GM12878 (cell line): ENCODE results near the gene RCAN1. TPM values are rescaled to one million over a fixed set of nuclear protein-coding genes. Genes with fewer than 3 reads are reported as not detected.

Source experiments
- ATAC-seq: fragments of 200-7000 bp; cut with Tn5 transposase; 3 replicates; pipeline ENCODE4 v1.9.1; 2020; ENCODE audit warnings: mild to moderate bottlenecking, moderate library complexity
- BruUV-seq: library from RNA; stranded (reverse); fragments of 400-500 nt; replicated peaks from 2 replicates; lab custom pipeline; 2021; lab: Mats Ljungman, UMichigan
- CTCF ChIA-PET: fragments of 300-600 bp; sonication (Branson Sonifier 250); formaldehyde crosslinking; extraction: SDS; loops from one replicate; lab custom pipeline; 2021; ENCODE audit warnings: inconsistent platforms; lab: Yijun Ruan, JAX
- POLR2A ChIA-PET: fragments of 350-600 bp; formaldehyde crosslinking; extraction: SDS; loops from one replicate; lab custom pipeline; 2021; ENCODE audit warnings: inconsistent platforms; lab: Charles Lee
- RAD21 ChIA-PET: fragments of 300-600 bp; sonication (Branson Sonifier 250); formaldehyde crosslinking; loops from one replicate; lab custom pipeline; 2023; ENCODE audit warnings: antibody characterized with exemption; ENCODE audit not compliant: unreplicated experiment; lab: Charles Lee
- SMC1A ChIA-PET: fragments of 300-600 bp; sonication (Branson Sonifier 250); formaldehyde crosslinking; loops from one replicate; lab custom pipeline; 2023; ENCODE audit not compliant: unreplicated experiment, uncharacterized antibody; lab: Charles Lee
- DNase-seq: peaks from one replicate; pipeline ENCODE4 v3.0.0-alpha.2; 2011; ENCODE audit warnings: low read depth, low spot score
- FAIRE-seq: peaks from 3 replicates; lab custom pipeline; 2011; peaks lifted over from hg19 to GRCh38; lab: Jason Lieb, UNC
- H2AFZ ChIP-seq: 2 replicates; pipeline ENCODE4 v1.6.0; 2011; ENCODE audit warnings: low read depth, low read length, control low read depth; ENCODE audit not compliant: control insufficient read depth
- H3K27ac ChIP-seq: 2 replicates; pipeline ENCODE4 v1.5.1; 2011; ENCODE audit warnings: control low read depth; ENCODE audit not compliant: control insufficient read depth, insufficient read depth
- H3K27me3 ChIP-seq, 2 experiments: replicated peaks in 1 of 2; 2 replicates each; pipeline versions ENCODE4 v1.6.0 to v1.6.1; 2011; ENCODE audit warnings: low read length in 1 of 2; ENCODE audit not compliant: control insufficient read depth in 2 of 2, insufficient read depth in 2 of 2
- H3K36me3 ChIP-seq, 2 experiments: 2 replicates each; pipeline ENCODE4 v1.5.1; 2011; ENCODE audit warnings: low read length in 1 of 2; ENCODE audit not compliant: control insufficient read depth in 2 of 2, insufficient read depth in 2 of 2
- H3K4me1 ChIP-seq: 2 replicates; pipeline ENCODE4 v1.6.1; 2011; ENCODE audit warnings: mild to moderate bottlenecking, low read length, moderate library complexity, mixed read lengths; ENCODE audit not compliant: control insufficient read depth, insufficient read depth
- H3K4me2 ChIP-seq: 2 replicates; pipeline ENCODE4 v1.6.0; 2011; ENCODE audit warnings: control low read depth; ENCODE audit not compliant: control insufficient read depth, insufficient read depth
- H3K4me3 ChIP-seq: fragments of 200-600 bp; sonication (generic); 2 replicates; pipeline ENCODE4 v1.5.1; 2016
- H3K79me2 ChIP-seq: 2 replicates; pipeline ENCODE4 v1.6.0; 2011; ENCODE audit warnings: low read length; ENCODE audit not compliant: control insufficient read depth, insufficient read depth
- H3K9ac ChIP-seq: 2 replicates; pipeline ENCODE4 v1.8.0; 2011; ENCODE audit warnings: low read length, control low read depth, mixed read lengths; ENCODE audit not compliant: control insufficient read depth, insufficient read depth
- H3K9me3 ChIP-seq: replicated peaks from 3 replicates; pipeline ENCODE4 v1.5.1; 2011; ENCODE audit warnings: mild to moderate bottlenecking, low read length; ENCODE audit not compliant: control insufficient read depth, insufficient read depth
- H4K20me1 ChIP-seq: 2 replicates; pipeline ENCODE4 v1.6.0; 2011; ENCODE audit not compliant: control insufficient read depth, insufficient read depth
- BRCA1 ChIP-seq: IDR thresholded peaks from 2 replicates; pipeline ENCODE4 v1.6.1; 2011; ENCODE audit warnings: low read depth, low read length, improper control_type of control experiment
- EZH2 ChIP-seq: IDR thresholded peaks from 2 replicates; pipeline ENCODE4 v1.6.1; 2012; ENCODE audit warnings: low read depth, mild to moderate bottlenecking, control low read depth, inconsistent platforms, low read length, borderline replicate concordance; ENCODE audit not compliant: control insufficient read depth
- FOS ChIP-seq: IDR thresholded peaks from 3 replicates; pipeline ENCODE4 v1.6.1; 2011; ENCODE audit warnings: borderline replicate concordance; ENCODE audit not compliant: insufficient read length; ENCODE audit errors: extremely low read depth
- HDAC6 ChIP-seq: fragments of 200-600 bp; sonication (generic); IDR thresholded peaks from one replicate; pipeline ENCODE4 v1.8.0; 2017; ENCODE audit warnings: antibody characterized with exemption; ENCODE audit not compliant: unreplicated experiment
- IRF5 ChIP-seq: fragments of 450-650 bp; IDR thresholded peaks from 2 replicates; pipeline ENCODE4 v1.6.1; 2017; ENCODE audit warnings: borderline replicate concordance
- LARP7 ChIP-seq: fragments of 450-650 bp; IDR thresholded peaks from 2 replicates; pipeline ENCODE4 v1.6.1; 2017; ENCODE audit warnings: mild to moderate bottlenecking
- NFYB ChIP-seq: IDR thresholded peaks from 2 replicates; pipeline ENCODE4 v1.6.1; 2011; ENCODE audit warnings: low read depth, mild to moderate bottlenecking, low read length, improper control_type of control experiment, moderate library complexity; ENCODE audit not compliant: insufficient read depth
- PAX5 ChIP-seq: IDR thresholded peaks from 2 replicates; pipeline ENCODE4 v1.6.1; 2011; ENCODE audit warnings: low read depth, low read length, borderline replicate concordance
- TCF7 ChIP-seq: IDR thresholded peaks from 2 replicates; pipeline ENCODE4 v1.6.1; 2014; ENCODE audit warnings: antibody characterized with exemption, borderline replicate concordance
- ZBED1 ChIP-seq: IDR thresholded peaks from 2 replicates; pipeline ENCODE4 v1.6.1; 2016; ENCODE audit warnings: borderline replicate concordance
- WGBS: methylation state at CpG from one replicate; pipeline ENCODE4 v1.1.6; 2016; ENCODE audit warnings: low lambda C conversion rate; ENCODE audit not compliant: insufficient replicate concordance, insufficient coverage; ENCODE audit errors: missing lambda C conversion rate; 5-methylcytosine and 5-hydroxymethylcytosine counted together
- in situ Hi-C: fragments of 300-500 bp; cut with MboI; formaldehyde crosslinking; loops from 9 replicates; pipeline ENCODE4 v1.14.3; 2018; ENCODE audit warnings: mixed read lengths
- intact Hi-C: fragments of 100-400 bp; cut with micrococcal nuclease; formaldehyde crosslinking; loops from one replicate; pipeline ENCODE4 v1.14.2; 2022; ENCODE audit not compliant: unreplicated experiment
- polyA plus RNA-seq, 11 experiments: library from polyadenylated mRNA; depleted of rRNA in 4 of 11; unstranded in 6 of 11; stranded (reverse) in 5 of 11; fragments of >200 nt; fragmentation: Nextera tagmentation in 4 of 11; fragmentation: Illumina TruSeq in 1 of 11; extraction: Ambion mirVana in 4 of 11; extraction: Trizol in 1 of 11; gene quantifications; 1 replicate in 1 of 11; 2 replicates in 10 of 11; pipeline versions ENCODE4 v1.2.1 to v1.2.3, GENCODE V29; 2011 to 2016; ENCODE audit warnings: inconsistent platforms in 2 of 11, missing spikeins in 2 of 11, low read depth in 1 of 11
- total RNA-seq, 4 experiments: library from RNA; depleted of rRNA in 3 of 4; stranded (reverse); fragments of >200 nt in 3 of 4; fragmentation: Illumina TruSeq in 1 of 4; extraction: Trizol in 1 of 4; gene quantifications; 2 replicates each; pipeline versions ENCODE4 v1.2.1 to v1.2.3, GENCODE V29; 2013 to 2021
- TF ChIP-seq, protein P1 (sequence below): fragments of 450-650 bp; IDR thresholded peaks from 2 replicates; pipeline ENCODE4 v1.6.1; 2017; ENCODE audit warnings: mild to moderate bottlenecking, low read depth, inconsistent platforms; ENCODE audit not compliant: poor library complexity, severe bottlenecking
- TF ChIP-seq, protein P2 (sequence below): fragments of 450-650 bp; IDR thresholded peaks from 2 replicates; pipeline ENCODE4 v1.6.1; 2017; ENCODE audit warnings: mild to moderate bottlenecking

The RCAN1 gene
- total and polyA plus RNA-seq, 10 of the 15 experiments (the other 5 are each of a cell fraction or from before 2014, with no cell fraction given): 2.8 to 12.9 (median 10.5) TPM

DNA sequence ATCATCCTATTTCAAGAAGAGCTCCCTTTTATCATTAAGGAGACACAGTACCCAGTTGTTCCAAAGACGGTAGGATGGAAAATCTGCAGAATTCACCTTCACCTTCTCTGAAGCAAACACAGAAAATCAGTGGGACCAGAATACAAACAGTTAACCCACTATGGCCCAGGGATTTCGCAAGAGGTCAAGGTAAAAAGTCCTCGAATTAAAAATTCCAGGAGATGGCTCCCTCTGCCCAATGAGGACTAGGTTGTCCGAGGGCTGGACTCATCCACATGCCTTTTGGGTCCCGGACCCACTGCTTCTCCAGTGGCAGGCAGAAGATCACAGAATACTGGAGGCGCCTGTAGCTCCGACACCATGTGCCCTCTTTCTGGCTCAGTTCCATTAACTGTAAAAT is 42.9 kb downstream of the RCAN1 start:
- H4K20me1 ChIP-seq: no peaks in the 10 kb centered on the region
- DNase-seq (no peak), ATAC-seq (no peak), FAIRE-seq (no peak)
- CTCF ChIA-PET: interaction anchor here (0.8 to 1.2 kb wide), 2 partner anchors 15 to 210 kb away, joined by 3 read pairs; no protein-coding TSS in a partner anchor
- no peak overlapping the region for H3K9ac ChIP-seq
- H3K4me1 ChIP-seq: peaks cover 8% of the 10 kb centered on the region
- intact Hi-C loops (no loop called here), in situ Hi-C loops (no loop called here)
- no TSS peak for BruUV-seq
- no peak overlapping the region for H3K27ac ChIP-seq
- RAD21 ChIA-PET: no interaction called here
- SMC1A ChIA-PET: interaction anchor here (0.6 to 2.2 kb wide), 2 partner anchors 11 to 63 kb away, joined by 3 to 6 read pairs; no protein-coding TSS in a partner anchor
- H3K9me3 ChIP-seq: no peaks in the 10 kb centered on the region; the same call in 1 of the 3 replicates
- WGBS: 85% methylated on average over 7 of the region's 7 CpGs
- H3K4me2 ChIP-seq: no peak overlapping the region
- no peak overlapping the region for H3K4me3 ChIP-seq
- H2AFZ ChIP-seq: no peak overlapping the region
- no peaks in the 10 kb centered on the region for H3K36me3 ChIP-seq
- POLR2A ChIA-PET: no interaction called here
- no peaks in the 10 kb centered on the region for H3K79me2 ChIP-seq
- H3K27me3 ChIP-seq: no peaks in the 10 kb centered on the region
- no peak for TF ChIP-seq LARP7
- TF ChIP-seq, protein P1, sequence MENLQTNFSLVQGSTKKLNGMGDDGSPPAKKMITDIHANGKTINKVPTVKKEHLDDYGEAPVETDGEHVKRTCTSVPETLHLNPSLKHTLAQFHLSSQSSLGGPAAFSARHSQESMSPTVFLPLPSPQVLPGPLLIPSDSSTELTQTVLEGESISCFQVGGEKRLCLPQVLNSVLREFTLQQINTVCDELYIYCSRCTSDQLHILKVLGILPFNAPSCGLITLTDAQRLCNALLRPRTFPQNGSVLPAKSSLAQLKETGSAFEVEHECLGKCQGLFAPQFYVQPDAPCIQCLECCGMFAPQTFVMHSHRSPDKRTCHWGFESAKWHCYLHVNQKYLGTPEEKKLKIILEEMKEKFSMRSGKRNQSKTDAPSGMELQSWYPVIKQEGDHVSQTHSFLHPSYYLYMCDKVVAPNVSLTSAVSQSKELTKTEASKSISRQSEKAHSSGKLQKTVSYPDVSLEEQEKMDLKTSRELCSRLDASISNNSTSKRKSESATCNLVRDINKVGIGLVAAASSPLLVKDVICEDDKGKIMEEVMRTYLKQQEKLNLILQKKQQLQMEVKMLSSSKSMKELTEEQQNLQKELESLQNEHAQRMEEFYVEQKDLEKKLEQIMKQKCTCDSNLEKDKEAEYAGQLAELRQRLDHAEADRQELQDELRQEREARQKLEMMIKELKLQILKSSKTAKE: no peak
- no peak for TF ChIP-seq IRF5
- no peak for TF ChIP-seq BRCA1
- no peak for TF ChIP-seq HDAC6
- no peak for TF ChIP-seq FOS
- TF ChIP-seq NFYB: no peak
- TF ChIP-seq, protein P2, sequence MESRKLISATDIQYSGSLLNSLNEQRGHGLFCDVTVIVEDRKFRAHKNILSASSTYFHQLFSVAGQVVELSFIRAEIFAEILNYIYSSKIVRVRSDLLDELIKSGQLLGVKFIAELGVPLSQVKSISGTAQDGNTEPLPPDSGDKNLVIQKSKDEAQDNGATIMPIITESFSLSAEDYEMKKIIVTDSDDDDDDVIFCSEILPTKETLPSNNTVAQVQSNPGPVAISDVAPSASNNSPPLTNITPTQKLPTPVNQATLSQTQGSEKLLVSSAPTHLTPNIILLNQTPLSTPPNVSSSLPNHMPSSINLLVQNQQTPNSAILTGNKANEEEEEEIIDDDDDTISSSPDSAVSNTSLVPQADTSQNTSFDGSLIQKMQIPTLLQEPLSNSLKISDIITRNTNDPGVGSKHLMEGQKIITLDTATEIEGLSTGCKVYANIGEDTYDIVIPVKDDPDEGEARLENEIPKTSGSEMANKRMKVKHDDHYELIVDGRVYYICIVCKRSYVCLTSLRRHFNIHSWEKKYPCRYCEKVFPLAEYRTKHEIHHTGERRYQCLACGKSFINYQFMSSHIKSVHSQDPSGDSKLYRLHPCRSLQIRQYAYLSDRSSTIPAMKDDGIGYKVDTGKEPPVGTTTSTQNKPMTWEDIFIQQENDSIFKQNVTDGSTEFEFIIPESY: no peak
- TF ChIP-seq PAX5: no peak
- no peak for TF ChIP-seq EZH2
- no peak for TF ChIP-seq TCF7
- no peak for TF ChIP-seq ZBED1
